GM23338 (cell line): ENCODE data around the gene ARAP1. TPM values are rescaled to one million over a fixed set of nuclear protein-coding genes. Genes with fewer than 3 reads are reported as not detected.

ENCODE experiments used
- ATAC-seq: fragments of 200-7000 bp; cut with Tn5 transposase; 3 replicates; pipeline ENCODE4 v1.9.1; 2020
- DNase-seq: peaks from one replicate; pipeline ENCODE4 v3.0.0-alpha.2; 2015; ENCODE audit warnings: low spot score
- H2AFZ ChIP-seq: fragments of 200-600 bp; sonication (generic); 2 replicates; pipeline ENCODE4 v1.8.0; 2016; ENCODE audit warnings: antibody characterized with exemption, mild to moderate bottlenecking, moderate library complexity
- H3F3A ChIP-seq: fragments of 200-600 bp; sonication (generic); replicated peaks from 2 replicates; pipeline ENCODE4 v1.8.0; 2017; ENCODE audit warnings: antibody characterized with exemption, mixed run types, low read depth
- H3K27ac ChIP-seq: fragments of 200-600 bp; sonication (generic); 2 replicates; pipeline ENCODE4 v1.6.1; 2016; ENCODE audit warnings: low read depth
- H3K27me3 ChIP-seq: fragments of 200-600 bp; sonication (generic); 2 replicates; pipeline ENCODE4 v1.8.0; 2016; ENCODE audit warnings: mild to moderate bottlenecking, mixed run types, moderate library complexity; ENCODE audit not compliant: insufficient read depth
- H3K36me3 ChIP-seq: fragments of 200-600 bp; sonication (generic); 2 replicates; pipeline ENCODE4 v1.8.0; 2016; ENCODE audit warnings: mild to moderate bottlenecking; ENCODE audit not compliant: insufficient read depth
- H3K4me1 ChIP-seq: fragments of 200-600 bp; sonication (generic); 2 replicates; pipeline ENCODE4 v1.8.0; 2016; ENCODE audit warnings: mild to moderate bottlenecking, moderate library complexity; ENCODE audit not compliant: insufficient read depth
- H3K4me2 ChIP-seq: fragments of 200-600 bp; sonication (generic); 2 replicates; pipeline ENCODE4 v1.7.1; 2017; ENCODE audit warnings: mixed run types
- H3K4me3 ChIP-seq: fragments of 200-600 bp; sonication (generic); 2 replicates; pipeline ENCODE4 v1.6.1; 2016; ENCODE audit warnings: mixed run types
- H3K79me2 ChIP-seq: fragments of 200-600 bp; sonication (generic); replicated peaks from 2 replicates; pipeline ENCODE4 v1.8.0; 2017; ENCODE audit warnings: mild to moderate bottlenecking; ENCODE audit not compliant: insufficient read depth
- H3K9me2 ChIP-seq: fragments of 200-600 bp; sonication (generic); 2 replicates; pipeline ENCODE4 v1.8.0; 2017; ENCODE audit not compliant: insufficient read depth
- H4K20me1 ChIP-seq: fragments of 200-600 bp; sonication (generic); replicated peaks from 2 replicates; pipeline ENCODE4 v1.8.0; 2017; ENCODE audit warnings: mild to moderate bottlenecking; ENCODE audit not compliant: insufficient read depth
- H3K27ac Mint-ChIP-seq: 2 replicates; pipeline ENCODE4 v1.8.0; 2020; ENCODE audit warnings: inconsistent platforms, mild to moderate bottlenecking, moderate library complexity, mixed read lengths
- H3K27me3 Mint-ChIP-seq: 3 replicates; pipeline ENCODE4 v1.8.0; 2022; ENCODE audit warnings: low read depth, mild to moderate bottlenecking, moderate library complexity, mixed read lengths, inconsistent platforms; ENCODE audit not compliant: insufficient read depth, poor library complexity
- H3K36me3 Mint-ChIP-seq: 3 replicates; pipeline ENCODE4 v1.8.0; 2021; ENCODE audit warnings: low read depth, mild to moderate bottlenecking, inconsistent platforms, moderate library complexity, mixed read lengths
- H3K4me1 Mint-ChIP-seq: 3 replicates; pipeline ENCODE4 v1.8.0; 2020; ENCODE audit warnings: mild to moderate bottlenecking, inconsistent platforms, mixed read lengths
- H3K4me3 Mint-ChIP-seq: 3 replicates; pipeline ENCODE4 v1.8.0; 2021; ENCODE audit warnings: moderate library complexity, mild to moderate bottlenecking, inconsistent platforms, mixed read lengths
- H3K9me3 Mint-ChIP-seq: 3 replicates; pipeline ENCODE4 v1.8.0; 2020; ENCODE audit warnings: moderate library complexity, mild to moderate bottlenecking, inconsistent platforms, mixed read lengths
- CREB1 ChIP-seq: fragments of 250-450 bp; sonication (Bioruptor Pico); IDR thresholded peaks from 2 replicates; pipeline ENCODE4 v1.5.0; 2020; ENCODE audit warnings: low read depth, mild to moderate bottlenecking, moderate library complexity
- EZH2 ChIP-seq: fragments of 200-600 bp; sonication (generic); IDR thresholded peaks from one replicate; pipeline ENCODE4 v1.8.0; 2017; ENCODE audit warnings: antibody characterized with exemption, mild to moderate bottlenecking, low read depth; ENCODE audit not compliant: unreplicated experiment
- EZH2phosphoT487 ChIP-seq: fragments of 200-600 bp; sonication (generic); IDR thresholded peaks from one replicate; pipeline ENCODE4 v1.8.1; 2018; ENCODE audit warnings: antibody characterized with exemption; ENCODE audit not compliant: unreplicated experiment
- POLR2AphosphoS5 ChIP-seq: IDR thresholded peaks from 2 replicates; pipeline ENCODE4 v1.6.1; 2016; ENCODE audit warnings: antibody characterized with exemption, low read depth
- STAT1 ChIP-seq: IDR thresholded peaks from one replicate; pipeline ENCODE4 v1.6.1; 2016; ENCODE audit warnings: antibody characterized with exemption; ENCODE audit not compliant: unreplicated experiment
- ZNF114 ChIP-seq: fragments of 250-450 bp; sonication (Bioruptor Pico); IDR thresholded peaks from 2 replicates; pipeline ENCODE4 v1.5.0; 2020; ENCODE audit warnings: mild to moderate bottlenecking, moderate library complexity
- polyA plus RNA-seq: library from polyadenylated mRNA; unstranded; fragments of >200 nt; fragmentation: Nextera tagmentation; extraction: Ambion mirVana; gene quantifications from 2 replicates; pipeline ENCODE4 v1.2.1, GENCODE V29; 2016
- total RNA-seq: library from RNA; depleted of rRNA; stranded (reverse); fragments of >200 nt; shearing (Covaris generic); gene quantifications from 2 replicates; pipeline ENCODE4 v1.2.3, GENCODE V29; 2014
- TF ChIP-seq, protein P1 (sequence below), 2 experiments: fragments of 200-600 bp in 1 of 2; sonication (generic) in 1 of 2; conservative IDR thresholded peaks; 2 replicates each; pipeline versions ENCODE4 v1.5.1 to v1.6.1; 2016 to 2017; ENCODE audit warnings: antibody characterized with exemption in 2 of 2, low read depth in 2 of 2, mild to moderate bottlenecking in 2 of 2, moderate library complexity in 1 of 2
- TF ChIP-seq, protein P2 (sequence below): fragments of 250-450 bp; sonication (Bioruptor Pico); IDR thresholded peaks from 2 replicates; pipeline ENCODE4 v1.5.0; 2020; ENCODE audit warnings: mild to moderate bottlenecking, moderate library complexity
- TF ChIP-seq, protein P3 (sequence below): IDR thresholded peaks from one replicate; pipeline ENCODE4 v1.6.1; 2018; ENCODE audit warnings: antibody characterized with exemption; ENCODE audit not compliant: unreplicated experiment

Gene ARAP1
- total and polyA plus RNA-seq, 2 experiments from 2014 or later, result 24.5 to 116 TPM

DNA sequence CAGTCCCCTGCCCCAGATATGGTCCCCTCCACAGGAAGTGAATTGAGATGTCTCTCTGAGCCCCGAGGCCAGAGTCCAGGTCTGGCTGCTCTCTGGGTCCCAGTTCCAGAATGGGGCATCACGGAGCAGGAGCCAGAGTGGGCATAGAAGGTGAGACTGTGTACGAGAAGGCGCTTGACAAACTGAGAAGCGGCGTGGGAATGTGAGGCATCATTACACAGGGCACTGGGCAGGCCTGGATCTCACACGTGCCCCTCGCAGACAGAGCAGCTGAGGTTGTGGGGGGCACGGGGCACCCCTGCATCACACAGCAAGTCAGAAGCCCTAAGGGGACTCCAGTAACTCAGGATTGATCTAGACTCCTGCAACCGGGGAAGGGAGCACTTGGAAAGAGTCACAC is 32.5 kb upstream of the ARAP1 start:
- Histone ChIP-seq H4K20me1 (no peaks in the 10 kb centered on the region), H3K79me2 (no peaks in the 10 kb centered on the region), H3K4me3 (no peak overlapping the region), H3K4me2 (no peak overlapping the region), H3K9me2 (no peaks in the 10 kb centered on the region), H3K36me3 (no peaks in the 10 kb centered on the region), H2AFZ (no peak overlapping the region), H3K4me1 (peaks cover 19% of the 10 kb centered on the region), H3F3A (no peaks in the 10 kb centered on the region), H3K27me3 (peaks cover 14% of the 10 kb centered on the region), H3K27ac (no peak overlapping the region)
- no peak for DNase-seq
- no peak for TF ChIP-seq POLR2AphosphoS5
- no peaks in the 10 kb centered on the region for H3K9me3 Mint-ChIP-seq
- no peak overlapping the region for H3K4me3 Mint-ChIP-seq
- no peaks in the 10 kb centered on the region; the same call in 2 of the 3 replicates for H3K36me3 Mint-ChIP-seq
- peaks cover 21% of the 10 kb centered on the region for H3K27me3 Mint-ChIP-seq
- H3K4me1 Mint-ChIP-seq, result peaks cover 32% of the 10 kb centered on the region
- no peak for ATAC-seq
- no peak overlapping the region for H3K27ac Mint-ChIP-seq

DNA sequence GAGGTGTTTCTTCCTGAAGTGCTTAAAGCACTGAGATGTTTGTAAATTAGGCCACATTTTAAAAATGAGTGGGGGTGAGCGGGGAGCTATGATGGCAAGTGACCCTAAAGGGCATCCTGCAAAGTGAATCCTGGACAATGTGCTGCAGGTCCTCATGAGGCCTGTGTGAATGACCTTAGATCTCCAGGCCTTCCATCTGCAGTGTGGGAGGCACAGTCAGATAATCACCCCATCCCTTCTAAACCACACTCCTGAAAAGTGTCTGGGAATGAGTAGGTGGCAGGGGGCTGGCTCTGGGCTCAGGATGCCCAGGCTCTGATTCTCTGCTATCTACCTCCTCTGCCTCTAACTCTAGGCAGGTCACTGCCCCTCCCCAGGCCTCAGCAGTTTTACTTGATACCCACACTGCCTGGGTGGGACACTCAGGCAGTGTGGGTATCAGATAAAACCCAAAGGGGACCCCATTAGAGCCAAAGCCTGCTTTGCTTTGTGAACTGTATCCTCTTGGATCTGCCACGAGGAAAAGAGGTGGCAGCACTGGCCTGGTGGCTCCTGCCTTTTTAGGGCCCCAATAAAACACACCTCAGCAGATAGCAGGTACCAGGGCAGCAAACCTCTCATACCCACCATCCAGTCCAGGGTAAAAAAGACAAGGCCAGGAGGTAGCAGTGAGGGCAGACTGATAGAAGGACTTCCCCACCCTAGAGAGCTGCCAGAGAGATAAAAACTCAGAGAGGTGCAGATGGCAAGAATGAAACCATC is 31.1 kb upstream of the ARAP1 start:
- Histone ChIP-seq H3K36me3 (no peaks in the 10 kb centered on the region), H4K20me1 (no peaks in the 10 kb centered on the region), H3K27me3 (peaks cover 14% of the 10 kb centered on the region), H3K4me3 (peak overlapping the region; percentile 60; the same call in 1 of the 2 replicates), H3K4me2 (0 out of 2 replicates have a peak overlapping the region, but pooled peaks have one; percentile 86), H3K79me2 (no peaks in the 10 kb centered on the region), H3F3A (no peaks in the 10 kb centered on the region), H3K9me2 (no peaks in the 10 kb centered on the region), H2AFZ (peak overlapping the region; percentile 96; the same call in 1 of the 2 replicates), H3K27ac (no peak overlapping the region), H3K4me1 (peaks cover 19% of the 10 kb centered on the region)
- DNase-seq (no peak), ATAC-seq (no peak)
- H3K27me3 Mint-ChIP-seq, result peaks cover 21% of the 10 kb centered on the region
- no peak overlapping the region; the same call in 2 of the 3 replicates for H3K4me3 Mint-ChIP-seq
- no peaks in the 10 kb centered on the region for H3K9me3 Mint-ChIP-seq
- H3K36me3 Mint-ChIP-seq, result no peaks in the 10 kb centered on the region; the same call in 2 of the 3 replicates
- peaks cover 41% of the 10 kb centered on the region for H3K4me1 Mint-ChIP-seq
- H3K27ac Mint-ChIP-seq, result no peak overlapping the region
- TF ChIP-seq, protein P1, sequence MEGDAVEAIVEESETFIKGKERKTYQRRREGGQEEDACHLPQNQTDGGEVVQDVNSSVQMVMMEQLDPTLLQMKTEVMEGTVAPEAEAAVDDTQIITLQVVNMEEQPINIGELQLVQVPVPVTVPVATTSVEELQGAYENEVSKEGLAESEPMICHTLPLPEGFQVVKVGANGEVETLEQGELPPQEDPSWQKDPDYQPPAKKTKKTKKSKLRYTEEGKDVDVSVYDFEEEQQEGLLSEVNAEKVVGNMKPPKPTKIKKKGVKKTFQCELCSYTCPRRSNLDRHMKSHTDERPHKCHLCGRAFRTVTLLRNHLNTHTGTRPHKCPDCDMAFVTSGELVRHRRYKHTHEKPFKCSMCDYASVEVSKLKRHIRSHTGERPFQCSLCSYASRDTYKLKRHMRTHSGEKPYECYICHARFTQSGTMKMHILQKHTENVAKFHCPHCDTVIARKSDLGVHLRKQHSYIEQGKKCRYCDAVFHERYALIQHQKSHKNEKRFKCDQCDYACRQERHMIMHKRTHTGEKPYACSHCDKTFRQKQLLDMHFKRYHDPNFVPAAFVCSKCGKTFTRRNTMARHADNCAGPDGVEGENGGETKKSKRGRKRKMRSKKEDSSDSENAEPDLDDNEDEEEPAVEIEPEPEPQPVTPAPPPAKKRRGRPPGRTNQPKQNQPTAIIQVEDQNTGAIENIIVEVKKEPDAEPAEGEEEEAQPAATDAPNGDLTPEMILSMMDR (conservative IDR thresholded peaks at IDR 0.05; ENCODE audit: low read depth in 2 of 2), result no peak
- TF ChIP-seq CREB1 (CRISPR knock-in tag) (no peak), EZH2phosphoT487 (no peak), STAT1 (no peak), POLR2AphosphoS5 (no peak), ZNF114 (CRISPR knock-in tag) (no peak), EZH2 (no peak)
- TF ChIP-seq, protein P2, sequence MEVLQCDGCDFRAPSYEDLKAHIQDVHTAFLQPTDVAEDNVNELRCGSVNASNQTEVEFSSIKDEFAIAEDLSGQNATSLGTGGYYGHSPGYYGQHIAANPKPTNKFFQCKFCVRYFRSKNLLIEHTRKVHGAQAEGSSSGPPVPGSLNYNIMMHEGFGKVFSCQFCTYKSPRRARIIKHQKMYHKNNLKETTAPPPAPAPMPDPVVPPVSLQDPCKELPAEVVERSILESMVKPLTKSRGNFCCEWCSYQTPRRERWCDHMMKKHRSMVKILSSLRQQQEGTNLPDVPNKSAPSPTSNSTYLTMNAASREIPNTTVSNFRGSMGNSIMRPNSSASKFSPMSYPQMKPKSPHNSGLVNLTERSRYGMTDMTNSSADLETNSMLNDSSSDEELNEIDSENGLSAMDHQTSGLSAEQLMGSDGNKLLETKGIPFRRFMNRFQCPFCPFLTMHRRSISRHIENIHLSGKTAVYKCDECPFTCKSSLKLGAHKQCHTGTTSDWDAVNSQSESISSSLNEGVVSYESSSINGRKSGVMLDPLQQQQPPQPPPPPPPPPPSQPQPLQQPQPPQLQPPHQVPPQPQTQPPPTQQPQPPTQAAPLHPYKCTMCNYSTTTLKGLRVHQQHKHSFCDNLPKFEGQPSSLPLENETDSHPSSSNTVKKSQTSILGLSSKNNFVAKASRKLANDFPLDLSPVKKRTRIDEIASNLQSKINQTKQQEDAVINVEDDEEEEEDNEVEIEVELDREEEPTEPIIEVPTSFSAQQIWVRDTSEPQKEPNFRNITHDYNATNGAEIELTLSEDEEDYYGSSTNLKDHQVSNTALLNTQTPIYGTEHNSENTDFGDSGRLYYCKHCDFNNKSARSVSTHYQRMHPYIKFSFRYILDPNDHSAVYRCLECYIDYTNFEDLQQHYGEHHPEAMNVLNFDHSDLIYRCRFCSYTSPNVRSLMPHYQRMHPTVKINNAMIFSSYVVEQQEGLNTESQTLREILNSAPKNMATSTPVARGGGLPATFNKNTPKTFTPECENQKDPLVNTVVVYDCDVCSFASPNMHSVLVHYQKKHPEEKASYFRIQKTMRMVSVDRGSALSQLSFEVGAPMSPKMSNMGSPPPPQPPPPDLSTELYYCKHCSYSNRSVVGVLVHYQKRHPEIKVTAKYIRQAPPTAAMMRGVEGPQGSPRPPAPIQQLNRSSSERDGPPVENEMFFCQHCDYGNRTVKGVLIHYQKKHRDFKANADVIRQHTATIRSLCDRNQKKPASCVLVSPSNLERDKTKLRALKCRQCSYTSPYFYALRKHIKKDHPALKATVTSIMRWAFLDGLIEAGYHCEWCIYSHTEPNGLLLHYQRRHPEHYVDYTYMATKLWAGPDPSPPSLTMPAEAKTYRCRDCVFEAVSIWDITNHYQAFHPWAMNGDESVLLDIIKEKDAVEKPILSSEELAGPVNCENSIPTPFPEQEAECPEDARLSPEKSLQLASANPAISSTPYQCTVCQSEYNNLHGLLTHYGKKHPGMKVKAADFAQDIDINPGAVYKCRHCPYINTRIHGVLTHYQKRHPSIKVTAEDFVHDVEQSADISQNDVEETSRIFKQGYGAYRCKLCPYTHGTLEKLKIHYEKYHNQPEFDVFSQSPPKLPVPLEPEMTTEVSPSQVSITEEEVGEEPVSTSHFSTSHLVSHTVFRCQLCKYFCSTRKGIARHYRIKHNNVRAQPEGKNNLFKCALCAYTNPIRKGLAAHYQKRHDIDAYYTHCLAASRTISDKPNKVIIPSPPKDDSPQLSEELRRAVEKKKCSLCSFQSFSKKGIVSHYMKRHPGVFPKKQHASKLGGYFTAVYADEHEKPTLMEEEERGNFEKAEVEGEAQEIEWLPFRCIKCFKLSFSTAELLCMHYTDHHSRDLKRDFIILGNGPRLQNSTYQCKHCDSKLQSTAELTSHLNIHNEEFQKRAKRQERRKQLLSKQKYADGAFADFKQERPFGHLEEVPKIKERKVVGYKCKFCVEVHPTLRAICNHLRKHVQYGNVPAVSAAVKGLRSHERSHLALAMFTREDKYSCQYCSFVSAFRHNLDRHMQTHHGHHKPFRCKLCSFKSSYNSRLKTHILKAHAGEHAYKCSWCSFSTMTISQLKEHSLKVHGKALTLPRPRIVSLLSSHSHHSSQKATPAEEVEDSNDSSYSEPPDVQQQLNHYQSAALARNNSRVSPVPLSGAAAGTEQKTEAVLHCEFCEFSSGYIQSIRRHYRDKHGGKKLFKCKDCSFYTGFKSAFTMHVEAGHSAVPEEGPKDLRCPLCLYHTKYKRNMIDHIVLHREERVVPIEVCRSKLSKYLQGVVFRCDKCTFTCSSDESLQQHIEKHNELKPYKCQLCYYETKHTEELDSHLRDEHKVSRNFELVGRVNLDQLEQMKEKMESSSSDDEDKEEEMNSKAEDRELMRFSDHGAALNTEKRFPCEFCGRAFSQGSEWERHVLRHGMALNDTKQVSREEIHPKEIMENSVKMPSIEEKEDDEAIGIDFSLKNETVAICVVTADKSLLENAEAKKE (CRISPR knock-in tag), result no peak
- TF ChIP-seq, protein P3, sequence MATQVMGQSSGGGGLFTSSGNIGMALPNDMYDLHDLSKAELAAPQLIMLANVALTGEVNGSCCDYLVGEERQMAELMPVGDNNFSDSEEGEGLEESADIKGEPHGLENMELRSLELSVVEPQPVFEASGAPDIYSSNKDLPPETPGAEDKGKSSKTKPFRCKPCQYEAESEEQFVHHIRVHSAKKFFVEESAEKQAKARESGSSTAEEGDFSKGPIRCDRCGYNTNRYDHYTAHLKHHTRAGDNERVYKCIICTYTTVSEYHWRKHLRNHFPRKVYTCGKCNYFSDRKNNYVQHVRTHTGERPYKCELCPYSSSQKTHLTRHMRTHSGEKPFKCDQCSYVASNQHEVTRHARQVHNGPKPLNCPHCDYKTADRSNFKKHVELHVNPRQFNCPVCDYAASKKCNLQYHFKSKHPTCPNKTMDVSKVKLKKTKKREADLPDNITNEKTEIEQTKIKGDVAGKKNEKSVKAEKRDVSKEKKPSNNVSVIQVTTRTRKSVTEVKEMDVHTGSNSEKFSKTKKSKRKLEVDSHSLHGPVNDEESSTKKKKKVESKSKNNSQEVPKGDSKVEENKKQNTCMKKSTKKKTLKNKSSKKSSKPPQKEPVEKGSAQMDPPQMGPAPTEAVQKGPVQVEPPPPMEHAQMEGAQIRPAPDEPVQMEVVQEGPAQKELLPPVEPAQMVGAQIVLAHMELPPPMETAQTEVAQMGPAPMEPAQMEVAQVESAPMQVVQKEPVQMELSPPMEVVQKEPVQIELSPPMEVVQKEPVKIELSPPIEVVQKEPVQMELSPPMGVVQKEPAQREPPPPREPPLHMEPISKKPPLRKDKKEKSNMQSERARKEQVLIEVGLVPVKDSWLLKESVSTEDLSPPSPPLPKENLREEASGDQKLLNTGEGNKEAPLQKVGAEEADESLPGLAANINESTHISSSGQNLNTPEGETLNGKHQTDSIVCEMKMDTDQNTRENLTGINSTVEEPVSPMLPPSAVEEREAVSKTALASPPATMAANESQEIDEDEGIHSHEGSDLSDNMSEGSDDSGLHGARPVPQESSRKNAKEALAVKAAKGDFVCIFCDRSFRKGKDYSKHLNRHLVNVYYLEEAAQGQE, result no peak
